NCI-H748 (cell line): ENCODE results near the gene TBC1D8.
A peak's percentile ranks its signal among the peaks of the same experiment; 100 is the strongest.

Experiments used
- DNase-seq: peaks from one replicate; lab custom pipeline; 2025; ENCODE audit not compliant: unreplicated experiment; lab: John Stamatoyannopoulos, UW

Gene TBC1D8

DNA sequence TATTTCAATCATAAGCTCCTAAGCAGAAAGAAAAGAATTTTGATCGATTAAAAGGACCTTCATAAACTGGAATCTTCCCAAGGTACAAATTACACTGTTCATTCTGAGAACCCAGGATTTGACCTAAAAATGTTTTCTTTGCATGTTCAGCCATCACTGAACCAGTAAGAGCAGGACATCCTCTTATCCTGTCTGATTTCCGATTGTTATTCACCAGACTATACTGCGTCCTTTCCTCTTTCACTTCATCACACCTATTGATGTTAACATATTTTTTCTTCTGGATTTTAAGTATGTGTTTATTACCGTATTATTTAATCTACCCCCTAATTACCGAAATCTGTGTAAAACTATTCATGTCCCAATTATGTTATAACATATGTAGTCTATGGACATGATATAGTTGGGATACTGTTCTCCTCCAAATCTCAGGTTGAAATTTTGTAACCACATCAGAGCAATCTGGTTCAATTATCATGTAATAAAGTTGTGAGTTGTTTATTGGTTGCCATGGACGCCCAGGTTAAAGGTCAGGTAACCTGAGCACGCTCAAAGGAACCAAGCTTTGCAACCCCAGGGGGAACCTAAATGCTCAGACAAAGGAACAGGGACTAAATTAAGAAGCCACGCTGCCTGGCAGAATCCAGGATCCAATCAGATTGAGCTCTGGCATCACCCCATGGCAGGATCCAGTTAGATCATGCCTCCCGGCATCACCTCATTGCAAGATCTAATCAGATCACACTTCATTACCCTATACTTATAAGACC is 11.6 kb upstream of the TBC1D8 start:
- DNase-seq, result peak; percentile 58

DNA sequence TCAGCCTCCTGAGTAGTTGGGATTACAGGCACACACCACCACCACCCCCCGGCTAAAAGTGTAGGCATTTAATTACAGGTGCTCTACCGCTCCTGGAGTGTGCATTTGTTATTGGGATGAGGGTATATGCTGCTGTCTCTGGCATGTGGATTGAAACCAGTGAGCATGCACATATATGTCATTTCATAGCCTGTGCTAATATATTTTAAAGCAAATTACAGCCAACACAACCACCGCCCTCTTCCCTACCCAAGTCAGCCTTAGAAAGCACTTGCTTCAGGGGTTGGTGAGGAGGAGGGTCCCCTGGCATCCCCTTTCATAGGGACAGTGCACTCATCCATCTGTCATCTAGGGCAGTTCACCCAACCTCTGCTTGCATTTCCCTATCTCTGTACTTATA is 10.5 kb upstream of the TBC1D8 start:
- no peak for DNase-seq

DNA sequence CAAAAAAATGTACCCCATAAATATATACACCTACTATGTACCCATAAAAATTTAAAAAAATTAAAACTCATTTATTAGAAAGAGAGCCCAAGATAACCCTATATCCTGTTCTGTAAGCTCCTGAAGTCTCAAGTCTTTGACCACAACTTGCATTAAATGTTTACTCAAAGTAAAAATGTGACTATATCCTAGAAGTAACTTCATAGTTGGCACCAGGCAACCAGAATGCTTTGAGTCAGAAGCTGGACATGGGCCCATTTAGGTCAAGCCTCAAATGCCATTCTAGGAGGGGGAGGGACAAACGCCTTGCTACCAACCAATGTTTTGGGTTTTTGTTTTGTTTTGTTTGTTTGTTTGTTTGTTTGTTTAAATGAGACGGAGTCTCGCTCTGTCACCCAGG is 9.3 kb upstream of the TBC1D8 start:
- no peak for DNase-seq

DNA sequence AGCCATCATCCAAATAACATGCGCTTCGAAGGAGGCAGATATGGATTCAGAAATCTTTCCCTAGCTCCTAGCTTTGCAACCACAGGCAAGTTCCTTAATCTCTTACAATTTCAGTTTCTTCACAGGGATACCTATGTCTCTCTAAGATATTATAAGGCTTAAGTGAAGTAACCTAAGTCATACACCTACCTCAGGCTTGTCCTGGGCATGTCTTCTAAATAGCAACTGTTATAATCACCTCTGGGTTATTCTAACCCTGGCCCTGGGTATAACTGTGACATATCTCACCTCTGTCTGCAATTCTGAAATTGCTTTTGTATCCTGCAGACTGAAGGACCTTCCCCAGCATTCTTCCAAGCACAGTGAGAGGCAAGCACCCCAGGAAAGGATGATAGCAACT is 8.3 kb upstream of the TBC1D8 start:
- no peak for DNase-seq

DNA sequence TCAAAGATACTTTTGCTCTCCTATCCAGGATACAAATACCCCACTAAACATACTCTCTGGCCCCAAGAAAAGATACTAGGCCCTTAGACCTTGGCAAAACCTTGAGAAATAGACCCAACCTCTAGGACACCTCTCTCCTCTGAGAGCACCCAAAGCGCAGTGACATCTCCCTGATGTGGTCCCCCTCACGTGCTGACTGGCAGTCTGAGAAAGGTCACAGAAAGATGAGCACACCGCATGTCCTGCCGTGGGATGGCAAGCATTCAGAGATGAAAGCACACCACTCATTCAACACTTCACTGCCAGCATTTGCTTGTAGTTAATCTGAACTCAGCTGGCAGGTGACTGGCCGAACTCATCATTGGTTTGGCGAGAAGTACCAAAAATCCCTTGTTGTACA is 6.1 kb upstream of the TBC1D8 start:
- DNase-seq, result no peak

DNA sequence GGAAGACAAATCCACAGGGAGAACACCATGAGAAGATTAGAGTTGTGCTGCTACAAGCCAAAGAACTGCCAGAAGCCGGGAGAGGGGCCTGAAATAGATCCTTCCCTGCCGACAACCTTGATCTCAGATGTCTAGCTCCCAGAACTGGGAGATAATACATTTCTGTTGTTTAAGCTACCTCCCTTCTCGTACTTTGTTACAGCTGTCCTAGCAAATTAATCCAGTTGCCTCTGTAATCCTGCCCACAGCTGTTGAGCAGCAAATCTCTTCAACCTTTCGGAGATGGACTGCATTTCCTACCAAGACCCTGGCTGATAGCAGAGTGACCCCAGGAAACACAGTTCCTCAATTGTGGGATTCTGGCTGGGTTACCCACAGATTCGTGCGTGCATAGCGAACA is 2.6 kb upstream of the TBC1D8 start:
- DNase-seq, result no peak

DNA sequence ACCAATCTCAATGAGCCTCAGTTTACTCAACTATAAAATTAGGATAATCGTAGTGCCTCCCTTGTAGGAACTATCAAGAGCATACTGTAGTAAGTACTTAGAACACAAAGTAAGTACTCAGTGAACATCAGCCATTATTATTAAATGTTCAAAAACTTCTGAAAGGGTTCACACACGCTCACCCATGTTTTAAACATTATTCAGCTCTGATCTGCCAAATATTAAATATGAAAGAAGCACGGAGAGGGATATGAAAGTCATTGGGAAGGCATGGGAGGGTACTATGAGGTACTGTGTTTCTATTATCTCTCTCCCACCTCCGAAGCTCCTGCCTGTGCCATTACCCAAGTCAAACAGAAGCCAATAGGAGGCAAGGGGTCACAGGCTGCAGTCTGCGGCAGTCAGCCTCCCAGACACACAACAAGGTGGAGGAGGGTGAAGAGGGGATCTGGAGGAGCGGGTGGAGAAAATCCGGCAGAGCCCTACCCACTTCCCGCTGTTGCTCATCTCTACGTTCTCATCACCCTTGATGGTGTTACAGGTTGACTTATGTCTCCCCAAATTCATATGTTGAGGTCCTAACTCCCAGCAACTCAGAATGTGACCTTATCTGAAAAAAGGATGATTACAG is 2.0 kb upstream of the TBC1D8 start:
- DNase-seq, result no peak

DNA sequence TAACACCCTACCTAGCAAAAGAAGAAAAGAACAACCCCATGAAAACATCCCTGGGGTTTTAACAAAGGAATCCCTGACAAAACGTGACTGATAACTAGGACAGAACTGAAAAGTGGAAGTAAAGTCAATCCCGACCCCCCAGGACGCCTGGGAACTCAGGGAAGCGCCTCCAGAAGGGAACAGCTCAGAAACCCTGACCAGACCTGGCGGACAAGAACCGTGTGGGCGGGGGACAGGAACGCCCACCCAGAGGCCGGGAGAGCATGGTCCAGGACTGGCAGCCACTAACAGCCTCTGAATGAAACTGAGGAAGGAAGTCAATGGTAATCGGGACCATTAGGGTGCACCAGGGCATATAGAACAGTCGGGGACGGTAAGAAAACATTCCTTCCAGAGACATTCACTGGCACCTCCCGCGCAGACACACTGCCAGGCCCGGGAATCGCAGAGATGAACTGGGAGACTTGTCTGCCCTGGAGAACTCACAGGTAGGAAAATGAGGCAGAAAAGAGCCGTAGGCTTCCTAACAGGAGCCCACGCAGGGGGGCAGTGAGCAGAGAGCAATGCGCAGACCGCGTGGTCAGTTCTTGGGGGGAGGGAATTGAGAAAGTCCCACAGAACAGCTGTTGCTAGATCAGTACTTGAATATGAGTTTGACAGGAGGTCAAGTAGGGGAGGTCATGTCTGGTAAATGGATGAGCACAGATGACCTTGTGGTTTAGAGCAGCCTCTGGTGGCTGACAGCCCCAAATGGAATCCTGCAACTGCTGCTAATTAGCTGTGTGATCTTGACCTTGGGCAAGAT is 1.3 kb upstream of the TBC1D8 start:
- peak; percentile 63 for DNase-seq

DNA sequence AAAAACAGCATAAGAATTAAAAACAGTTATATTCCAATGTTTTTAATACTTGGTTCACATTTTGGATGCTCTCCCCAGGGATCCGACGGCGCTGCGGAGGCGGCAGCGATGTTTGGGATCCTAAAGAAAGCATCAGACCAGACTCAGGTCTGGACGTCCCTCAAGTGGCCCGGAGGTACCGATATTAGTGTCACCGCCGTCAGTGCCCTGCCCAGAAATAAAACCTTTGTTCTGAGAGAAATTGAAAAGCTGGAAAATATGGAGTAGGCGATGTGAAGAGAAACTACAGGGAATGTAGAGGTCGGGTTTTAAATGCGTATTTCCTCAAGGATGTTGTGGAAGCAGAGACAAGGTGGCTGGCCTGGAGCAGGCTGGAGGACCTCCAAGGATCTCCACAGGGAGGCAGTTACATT is 683 bp upstream of the TBC1D8 start:
- peak; percentile 4 for DNase-seq

DNA sequence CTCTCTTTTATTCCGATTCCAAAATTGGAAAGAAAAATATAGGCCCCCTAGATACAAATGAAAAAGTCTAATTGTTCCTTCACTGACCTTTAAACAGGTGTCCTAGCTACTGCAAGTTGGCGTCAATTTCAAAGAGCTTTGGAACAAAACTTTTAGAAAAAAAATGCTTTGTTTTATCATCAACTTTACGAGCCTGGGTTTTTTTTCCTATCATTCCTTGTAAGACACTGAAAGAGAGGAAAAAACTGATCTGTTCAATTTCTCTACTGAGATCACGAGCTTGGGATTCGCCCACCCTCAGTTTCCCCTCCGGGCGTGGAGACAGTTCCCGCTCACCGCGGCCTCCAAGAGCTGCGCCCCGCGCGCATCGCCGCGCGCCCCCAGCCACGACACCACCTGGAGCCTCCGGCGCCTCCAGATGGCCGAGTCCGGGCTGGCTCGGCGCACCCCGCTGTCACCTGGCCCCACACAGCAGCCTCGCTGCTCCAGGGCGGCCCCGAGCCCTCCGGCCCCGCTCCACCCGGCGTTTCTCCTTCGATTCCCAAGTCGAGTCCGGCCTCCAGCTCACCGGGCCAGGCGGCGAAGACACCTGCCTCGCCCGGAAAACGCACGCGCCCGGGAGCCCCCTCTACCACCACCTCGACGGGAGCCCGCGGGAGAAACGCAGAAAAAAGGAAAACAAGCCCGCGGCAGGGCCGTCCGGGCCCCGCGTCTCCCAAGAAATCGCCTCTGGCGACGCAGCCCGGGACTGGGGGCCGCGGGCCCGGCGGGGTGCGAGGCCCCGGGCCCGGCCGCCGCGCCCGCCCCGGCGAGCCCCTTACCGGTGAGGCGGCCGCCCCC is 656 bp downstream of the TBC1D8 start:
- peak; percentile 50 for DNase-seq

DNA sequence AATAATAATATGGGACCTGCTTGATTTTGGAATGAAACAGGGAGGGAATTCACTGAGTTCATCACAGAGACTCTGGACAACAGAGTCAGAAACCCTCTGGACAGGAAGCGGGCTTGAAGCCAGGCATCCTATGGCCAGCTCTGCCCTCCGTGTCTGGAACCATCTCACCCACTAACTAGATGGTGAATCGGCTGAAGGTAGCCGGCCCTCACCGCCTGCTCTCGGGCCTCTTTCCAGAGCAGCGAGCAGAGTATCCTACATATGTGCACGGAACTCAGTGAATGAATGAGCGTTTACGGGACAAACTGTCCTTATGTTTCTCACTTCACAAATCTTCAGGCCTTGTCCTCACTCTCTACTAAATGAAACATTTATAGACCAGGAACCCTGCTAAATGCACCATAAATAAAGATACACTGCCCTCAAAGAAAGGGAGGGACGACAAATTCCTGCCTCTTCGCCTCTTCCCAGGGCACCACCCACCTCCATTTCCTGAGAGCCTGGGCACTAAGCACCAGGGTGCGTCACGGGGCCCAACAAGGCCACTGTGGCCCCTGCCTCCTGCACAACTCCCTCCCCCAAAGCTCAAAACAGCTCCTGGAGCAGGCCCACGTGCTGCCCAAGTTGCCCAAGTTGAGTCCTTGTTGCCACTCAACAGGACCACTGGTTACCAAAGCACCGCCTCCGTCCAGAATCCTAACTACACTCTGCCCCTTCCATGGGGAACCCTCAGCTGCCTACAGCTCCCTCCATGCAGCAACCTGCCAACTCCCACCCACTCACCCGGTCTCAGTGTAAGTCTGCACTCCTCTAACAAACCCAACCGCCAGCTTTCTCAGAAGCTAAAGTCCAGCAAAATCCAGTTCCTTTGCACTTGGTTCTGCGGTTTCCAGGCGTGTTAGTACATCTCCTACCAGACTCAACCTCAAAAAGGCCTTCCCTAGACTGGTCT is 1.7 kb downstream of the TBC1D8 start:
- peak; percentile 27 for DNase-seq

DNA sequence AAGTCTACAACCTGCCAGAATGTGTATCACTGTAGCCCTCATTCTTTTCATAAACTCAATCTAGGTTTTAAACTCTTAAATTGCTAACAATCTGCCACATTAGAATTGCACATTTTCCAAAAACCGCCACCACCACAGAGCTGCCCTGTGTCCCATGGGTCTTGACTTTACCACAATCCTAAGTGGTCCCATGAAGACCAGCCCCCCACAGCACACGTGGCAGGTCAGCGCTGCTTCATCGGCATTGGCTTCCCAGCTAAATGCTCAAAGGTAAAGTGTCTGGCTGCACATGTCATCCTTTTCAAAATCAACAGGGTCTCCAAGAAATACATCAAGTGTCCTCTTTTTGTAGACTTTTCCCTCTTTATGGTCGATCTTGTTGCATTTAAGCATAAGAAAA is 2.4 kb downstream of the TBC1D8 start:
- DNase-seq, result no peak

DNA sequence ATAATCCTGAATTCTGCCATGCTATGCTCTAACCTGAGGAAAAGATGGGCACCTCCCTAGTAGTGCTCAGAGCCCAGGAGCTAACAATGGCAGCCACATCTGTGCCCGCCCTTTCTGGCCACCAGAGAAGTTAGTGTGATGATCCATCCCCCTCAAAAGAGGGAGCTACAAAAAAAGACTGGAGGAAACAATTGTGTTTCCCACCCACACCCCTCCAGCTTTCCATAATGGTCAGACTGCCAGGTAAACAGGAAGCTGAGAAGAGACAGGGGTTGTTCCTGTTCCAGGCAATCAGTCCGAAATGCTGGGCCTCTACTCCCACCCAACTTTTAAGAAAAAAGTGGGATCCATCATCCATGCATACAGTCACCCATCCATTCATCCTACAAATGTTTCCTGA is 3.2 kb downstream of the TBC1D8 start:
- no peak for DNase-seq

DNA sequence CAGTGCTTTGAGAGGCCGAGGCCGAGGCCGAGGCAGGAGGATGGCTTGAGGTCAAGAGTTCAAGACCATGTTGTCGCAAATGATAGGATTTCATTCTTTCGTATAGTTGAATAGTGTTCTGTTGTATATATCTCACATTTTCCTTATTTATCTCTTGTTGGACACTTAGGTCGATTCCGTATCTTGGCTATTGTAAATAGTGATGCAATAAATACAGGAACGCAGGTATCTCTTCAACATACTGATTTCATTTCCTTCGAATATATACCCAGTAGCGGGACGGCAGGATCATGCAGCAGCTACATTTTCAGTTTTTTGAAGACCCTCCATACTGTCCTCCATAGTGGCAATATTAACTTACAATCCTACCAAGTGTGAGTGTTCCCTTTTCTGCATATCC is 4.1 kb downstream of the TBC1D8 start:
- DNase-seq, result no peak

DNA sequence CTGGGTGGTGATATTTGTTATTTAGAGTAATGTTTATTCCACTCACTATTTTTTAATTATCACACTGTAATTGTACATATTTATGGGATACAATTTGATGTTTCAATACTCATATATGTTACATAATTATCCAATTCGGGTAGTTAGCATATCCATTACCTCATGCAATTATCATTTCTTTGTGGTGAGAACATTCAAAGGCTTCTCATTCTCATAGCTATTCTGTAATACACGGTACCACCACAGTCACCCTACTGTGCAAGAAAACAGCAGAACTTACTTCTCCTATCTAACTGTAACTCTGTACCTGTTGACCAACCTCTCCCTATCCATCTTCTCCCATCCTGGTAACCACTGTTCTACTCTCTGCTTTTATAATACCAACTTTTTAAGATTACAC is 4.6 kb downstream of the TBC1D8 start:
- DNase-seq, result no peak

DNA sequence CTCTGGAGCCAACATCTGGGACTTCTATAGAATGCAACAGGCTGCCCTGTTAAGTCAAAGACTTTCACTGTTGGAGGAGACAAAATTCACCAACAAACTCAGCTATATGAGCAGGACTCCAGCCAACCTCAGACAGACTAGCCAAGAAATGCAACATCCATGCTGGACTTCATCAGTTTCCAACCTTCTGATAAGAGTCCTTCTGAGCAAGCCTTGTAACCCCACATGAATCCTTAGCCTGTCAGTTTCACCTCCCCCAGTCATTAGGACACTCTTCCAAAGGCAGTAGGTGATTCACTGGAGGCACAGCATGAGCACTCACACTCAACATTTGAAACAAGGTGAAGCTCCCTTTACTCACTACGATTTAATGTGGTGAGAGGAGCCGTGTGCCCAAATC is 5.8 kb downstream of the TBC1D8 start:
- DNase-seq, result no peak

DNA sequence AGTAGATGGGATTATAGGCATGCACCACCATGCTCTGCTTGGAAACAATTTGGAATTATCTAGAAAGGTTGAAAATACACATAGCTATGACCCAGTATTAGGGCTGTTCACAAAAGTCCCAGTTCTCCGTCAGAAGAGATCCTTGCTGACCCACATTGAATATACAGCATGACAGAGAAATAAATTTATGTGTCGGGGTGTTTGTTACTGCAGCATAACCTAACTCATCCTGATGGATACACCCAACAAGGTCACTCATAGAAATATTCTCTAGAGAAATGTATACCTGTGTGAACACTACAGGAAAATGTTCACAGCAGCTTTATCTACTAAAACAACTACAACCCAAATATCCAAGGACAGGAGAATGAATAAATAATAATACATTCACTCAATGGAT is 9.0 kb downstream of the TBC1D8 start:
- no peak for DNase-seq

DNA sequence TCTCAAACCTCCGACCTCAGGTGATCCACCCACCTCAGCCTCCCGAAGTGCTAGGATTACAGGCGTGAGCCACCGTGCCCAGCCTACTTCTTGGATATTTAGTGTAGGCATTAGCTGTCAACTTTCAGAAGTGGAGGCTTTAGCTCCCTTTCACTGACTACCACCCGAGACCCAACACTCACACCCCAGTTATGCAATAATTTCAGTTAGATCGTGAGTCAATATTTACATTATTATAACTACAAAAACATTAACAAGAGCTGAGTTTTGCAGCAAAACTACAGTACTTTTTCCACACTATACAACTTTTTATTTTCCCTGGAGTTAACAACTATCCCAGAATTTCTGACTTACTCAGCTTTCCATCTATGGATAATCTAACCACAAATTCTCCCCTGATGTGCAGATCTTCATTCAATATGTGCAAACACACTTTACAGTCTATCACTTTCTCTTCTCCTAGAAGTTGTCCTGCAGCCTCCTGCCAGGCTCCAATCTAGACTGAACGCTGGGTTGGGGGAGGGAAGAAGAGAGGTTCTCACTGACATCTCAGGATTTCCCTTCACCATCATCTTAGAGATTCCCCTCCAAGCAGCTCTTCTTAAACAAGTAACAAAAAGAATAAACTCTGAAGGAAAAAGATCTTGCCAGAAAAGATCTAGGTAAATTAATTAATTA is 10.1 kb downstream of the TBC1D8 start:
- DNase-seq, result no peak

DNA sequence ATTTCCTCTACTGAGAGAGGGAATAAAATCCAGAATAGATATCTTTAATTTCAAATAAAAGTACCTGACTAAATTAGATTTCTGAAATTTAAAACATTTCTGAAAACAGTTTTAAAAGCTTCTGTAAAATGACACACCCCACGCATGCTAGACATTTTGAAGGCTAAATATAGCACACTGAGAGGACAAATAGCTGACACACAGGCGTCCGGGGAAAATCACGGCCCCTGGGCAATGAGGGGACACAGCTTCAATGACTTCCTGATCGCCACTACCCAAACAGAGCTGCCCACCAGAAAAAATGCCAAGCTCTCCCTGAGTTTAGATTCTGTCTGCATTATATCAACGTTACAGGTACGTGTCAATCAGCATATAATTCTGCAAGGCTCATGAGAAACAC is 10.9 kb downstream of the TBC1D8 start:
- no peak for DNase-seq

DNA sequence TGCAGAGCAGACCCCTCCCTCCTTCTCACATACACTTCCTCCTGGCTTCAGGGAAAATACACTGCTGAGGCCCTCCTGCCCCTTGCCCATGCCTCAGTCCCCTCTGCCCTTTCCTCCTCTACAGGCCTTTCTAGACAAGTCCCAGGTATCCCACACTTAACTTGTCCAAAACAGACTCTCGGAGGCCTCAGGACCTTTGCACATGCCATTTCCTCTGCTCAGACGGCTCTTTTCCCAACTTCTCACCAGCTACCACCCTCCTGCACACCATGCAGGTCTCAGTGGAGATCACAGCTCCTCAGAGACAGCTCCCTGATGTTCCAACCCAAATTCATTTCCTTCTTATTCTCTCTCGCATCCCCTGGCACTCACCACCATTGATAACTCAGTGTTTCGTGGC is 11.7 kb downstream of the TBC1D8 start:
- DNase-seq, result no peak
